GM13976 (cell line): ENCODE data around the gene PSEN2.

Source experiments
- DNase-seq: peaks from one replicate; pipeline ENCODE4 v3.0.0; 2012; ENCODE audit warnings: low spot score
- CTCF ChIP-seq: IDR thresholded peaks from 2 replicates; pipeline ENCODE4 v1.5.1; 2012; ENCODE audit warnings: borderline replicate concordance, mild to moderate bottlenecking; ENCODE audit not compliant: insufficient read depth; ENCODE audit errors: extremely low read depth, missing control alignments, control extremely low read depth
- in situ Hi-C: fragments of 300-500 bp; cut with MboI; formaldehyde crosslinking; loops from one replicate; pipeline ENCODE4 v1.12.0; 2022; ENCODE audit warnings: low sequenced_read_pairs, mixed read lengths, inconsistent platforms; ENCODE audit not compliant: unreplicated experiment

PSEN2 gene

GRCh38 chr1:226942392-226942791 lies 72.0 kb downstream of the PSEN2 start:
- no peak for DNase-seq
- in situ Hi-C loops, result no loop called here
- TF ChIP-seq CTCF, result no peak

GRCh38 chr1:226943156-226943555 lies 72.7 kb downstream of the PSEN2 start:
- in situ Hi-C loops, result no loop called here
- TF ChIP-seq CTCF, result no peak
- no peak for DNase-seq

GRCh38 chr1:226943927-226944326 lies 73.5 kb downstream of the PSEN2 start:
- DNase-seq, result no peak
- no peak for TF ChIP-seq CTCF
- in situ Hi-C loops, result no loop called here

- in situ Hi-C loops, result no loop called here
- no peak for DNase-seq
- no peak for TF ChIP-seq CTCF
Measured at GRCh38 chr1:226945106-226945857, 74.9 kb downstream of the PSEN2 start.
